Stimulated activated CD4-positive, alpha-beta T cell treated with anti-CD3 and anti-CD28 coated beads, Interleukin-15, amount 100 ng/mL, for 1 hour (primary cell): ENCODE measurements around the gene FBXL2.
"Not testable (repeated sequence)": the region's sequence is repeated elsewhere in the genome, so short reads cannot be mapped to it uniquely, and the experiment has no call there.

Source experiments
- DNase-seq, 2 donors: peaks; one replicate each; pipeline ENCODE4 v3.0.0-alpha.2; 2020; ENCODE audit warnings: low read depth in 1 of 2, low spot score in 1 of 2

FBXL2 gene

DNA sequence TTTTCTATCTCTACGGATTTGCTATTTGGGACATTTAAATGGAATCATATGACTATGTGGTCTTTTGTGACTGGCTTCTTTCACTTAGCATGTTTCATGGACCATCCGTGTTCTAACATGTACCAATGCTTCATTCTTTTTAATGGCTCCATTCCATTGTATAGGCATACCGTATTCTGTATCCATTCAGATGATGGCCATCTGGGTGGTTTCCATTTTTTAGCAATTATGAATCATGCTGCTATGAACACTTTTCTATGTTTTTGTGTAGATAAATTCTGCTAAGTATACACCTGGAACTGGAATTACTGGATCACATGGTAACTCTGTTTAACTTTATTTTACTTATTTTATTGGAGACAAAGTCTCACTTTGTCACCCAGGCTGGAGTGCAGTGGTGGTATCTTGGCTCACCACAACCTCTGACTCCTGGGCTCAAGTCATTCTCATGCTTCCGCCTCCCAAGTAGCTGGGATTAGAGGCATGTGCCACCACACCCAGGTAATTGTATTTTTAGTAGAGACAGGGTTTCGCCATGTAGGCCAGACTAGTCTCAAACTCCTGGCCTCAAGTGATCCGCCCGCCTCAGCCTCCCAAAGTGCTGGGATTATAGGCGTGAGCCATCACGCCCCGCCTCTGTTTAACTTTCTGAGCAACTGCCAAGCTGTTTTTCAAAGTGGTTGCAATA is 149.5 kb downstream of the FBXL2 start:
- no peak for DNase-seq

DNA sequence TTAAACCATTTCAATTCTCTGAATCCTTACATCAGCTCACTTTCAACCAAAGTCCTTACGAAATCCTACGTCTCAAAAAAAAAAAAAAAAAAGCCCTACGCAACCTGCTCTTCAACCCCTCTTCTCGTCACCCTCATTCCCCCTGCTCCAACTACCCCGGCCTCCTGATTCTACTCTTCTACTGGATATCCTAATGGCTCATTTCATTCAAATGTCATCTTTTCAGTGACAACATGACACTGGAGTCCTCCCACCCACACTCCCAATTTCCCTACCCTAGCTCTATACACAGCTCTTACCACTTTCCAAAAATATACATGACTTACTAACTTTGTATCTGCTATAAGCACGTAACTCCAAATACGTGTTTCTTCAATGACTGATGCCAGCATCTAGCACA is 151.5 kb downstream of the FBXL2 start:
- no peak for DNase-seq

DNA sequence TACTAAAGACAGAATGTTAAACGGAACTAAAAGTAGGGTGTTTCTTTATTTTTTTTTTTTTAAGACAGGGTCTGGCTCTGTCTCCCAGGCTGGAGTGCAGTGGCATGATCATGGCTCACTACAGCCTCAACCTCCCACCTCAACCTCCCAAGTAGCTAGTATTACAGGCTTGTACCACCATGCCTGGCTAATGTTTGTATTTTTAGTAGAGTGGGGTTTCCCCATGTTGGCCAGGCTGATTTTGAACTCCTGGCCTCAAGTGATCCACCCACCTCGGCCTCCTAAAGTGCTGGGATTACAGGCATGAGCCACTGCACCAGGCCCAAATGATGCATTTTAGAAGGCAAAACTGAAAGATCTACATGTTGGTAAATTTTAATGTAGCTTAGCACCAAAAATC is 152.1 kb downstream of the FBXL2 start:
- not testable (repeated sequence) for DNase-seq

DNA sequence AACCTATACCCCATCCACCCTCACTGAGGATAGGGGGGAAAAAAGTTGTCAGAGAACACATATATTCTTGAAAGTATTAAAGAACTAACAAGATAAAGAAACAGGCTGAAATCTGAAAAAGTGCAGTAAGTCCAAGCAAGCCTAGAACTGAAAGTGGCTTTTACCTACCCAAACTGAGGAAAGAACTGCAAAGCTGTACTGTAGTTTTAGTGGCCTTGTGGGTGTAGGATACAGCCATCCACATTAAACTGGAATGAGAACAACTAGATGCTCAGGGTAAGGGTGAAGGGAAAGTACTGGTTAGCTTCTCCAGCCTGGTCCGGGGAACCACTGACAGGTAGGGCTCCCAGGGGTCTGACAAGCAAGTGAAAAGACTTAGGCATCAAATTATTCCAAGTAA is 152.8 kb downstream of the FBXL2 start:
- DNase-seq = no peak

DNA sequence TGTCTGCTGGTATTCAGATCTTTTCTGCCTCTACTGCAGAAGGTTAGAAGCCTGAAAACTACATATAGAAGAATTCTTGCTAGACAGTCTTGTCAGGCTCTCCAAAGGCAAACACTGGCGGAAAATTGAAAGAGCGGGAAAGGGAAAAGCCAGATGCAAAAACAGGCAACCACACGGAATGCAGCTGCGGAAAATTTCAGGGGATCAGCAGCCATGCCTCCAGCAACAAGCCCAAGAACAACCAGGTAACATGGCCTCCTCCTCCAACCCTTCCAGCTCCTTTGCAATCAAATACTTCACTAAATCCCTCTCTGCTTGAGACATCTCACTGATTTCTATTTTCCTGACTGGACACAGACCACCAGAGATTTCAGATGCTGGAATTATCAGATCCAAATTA is 153.3 kb downstream of the FBXL2 start:
- no peak for DNase-seq

DNA sequence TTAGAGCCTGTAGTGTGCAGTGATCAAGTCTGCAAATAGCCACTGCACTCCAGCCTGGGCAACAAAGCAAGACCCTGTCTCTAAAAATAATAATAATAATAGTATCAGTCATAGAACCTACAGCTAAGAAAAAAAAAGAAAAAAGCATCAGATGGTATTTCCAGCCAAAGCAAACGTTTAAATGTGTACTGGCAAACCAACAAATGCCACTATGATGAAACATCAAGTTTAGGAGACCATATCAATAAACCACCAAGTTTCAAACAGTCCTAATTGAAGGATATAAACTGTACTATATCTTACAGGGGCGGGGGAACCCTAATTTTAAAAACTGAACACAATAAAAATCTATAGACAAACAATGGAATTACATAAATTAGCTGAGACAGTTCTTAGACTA is 156.6 kb downstream of the FBXL2 start:
- no peak for DNase-seq
